Ovary (tissue), 3 donors: ENCODE data around the gene CTNNA3.

ENCODE experiments used
- CTCF ChIP-seq, 3 donors: fragments of 450-650 bp in 2 of 3; fragments of 200-600 bp in 1 of 3; IDR thresholded peaks; one replicate each; pipeline versions ENCODE4 v1.5.1 to v1.8.0; 2016 to 2022; ENCODE audit warnings: antibody characterized with exemption in 3 of 3, mild to moderate bottlenecking in 1 of 3
- POLR2A ChIP-seq: fragments of 450-650 bp; IDR thresholded peaks from one replicate; pipeline ENCODE4 v1.6.1; 2017; ENCODE audit warnings: antibody characterized with exemption, mild to moderate bottlenecking, moderate library complexity
- donor health status: DM: no; HTN: no; CAD: no.

- TF ChIP-seq CTCF (IDR thresholded peaks at IDR 0.05) (no peak), POLR2A (no peak)
Observed at GRCh38 chr10:67602268-67602950, 93.6 kb downstream of the CTNNA3 start.
